IMR-90 (cell line): ENCODE measurements around the gene CIC. TPM values are rescaled to one million over a fixed set of nuclear protein-coding genes. Genes with fewer than 3 reads are reported as not detected.

Source experiments
- ATAC-seq: fragments of 200-7000 bp; cut with Tn5 transposase; 2 replicates; pipeline ENCODE4 v1.9.1; 2020; ENCODE audit warnings: low read depth, mild to moderate bottlenecking, moderate library complexity
- BruUV-seq: library from RNA; stranded (reverse); fragments of 400-500 nt; replicated peaks from 2 replicates; lab custom pipeline; 2021; lab: Mats Ljungman, UMichigan
- CTCF ChIA-PET: fragments of 300-600 bp; formaldehyde crosslinking; extraction: SDS; loops from one replicate; lab custom pipeline; 2021; ENCODE audit warnings: antibody characterized with exemption; lab: Yijun Ruan, JAX
- POLR2A ChIA-PET: fragments of 300-600 bp; sonication (Branson Sonifier 250); formaldehyde crosslinking; loops from one replicate; lab custom pipeline; 2022; ENCODE audit warnings: antibody characterized with exemption; ENCODE audit not compliant: unreplicated experiment; lab: Charles Lee
- DNase-seq: peaks from one replicate; pipeline ENCODE4 v3.0.0; 2013
- H2AFZ ChIP-seq: replicated peaks from 2 replicates; pipeline ENCODE3; 2013; ENCODE audit warnings: low read length, mild to moderate bottlenecking; ENCODE audit not compliant: poor library complexity
- H2AK5ac ChIP-seq: 2 replicates; pipeline ENCODE4 v1.6.1; 2013; ENCODE audit warnings: low read depth, low read length, inconsistent platforms
- H2AK9ac ChIP-seq: replicated peaks from 2 replicates; pipeline ENCODE3; 2013; ENCODE audit warnings: mild to moderate bottlenecking, low read depth, low read length, moderate library complexity; ENCODE audit not compliant: poor library complexity
- H2BK120ac ChIP-seq: 2 replicates; pipeline ENCODE4 v1.6.1; 2013; ENCODE audit warnings: low read depth, low read length, inconsistent platforms
- H2BK15ac ChIP-seq: 3 replicates; pipeline ENCODE4 v1.6.1; 2013; ENCODE audit warnings: low read depth, low read length, inconsistent platforms
- H2BK20ac ChIP-seq: 2 replicates; pipeline ENCODE4 v1.6.1; 2013; ENCODE audit warnings: low read depth, mild to moderate bottlenecking, inconsistent platforms, low read length, moderate library complexity
- H2BK5ac ChIP-seq: 2 replicates; pipeline ENCODE4 v1.6.1; 2013; ENCODE audit warnings: mild to moderate bottlenecking, low read depth, low read length, inconsistent platforms; ENCODE audit not compliant: poor library complexity, severe bottlenecking
- H3K14ac ChIP-seq: replicated peaks from 2 replicates; pipeline ENCODE4 v1.6.1; 2013; ENCODE audit warnings: low read depth, low read length, inconsistent platforms
- H3K18ac ChIP-seq: 2 replicates; pipeline ENCODE4 v1.6.1; 2013; ENCODE audit warnings: low read depth, low read length, control low read depth
- H3K23ac ChIP-seq: 2 replicates; pipeline ENCODE4 v1.6.1; 2013; ENCODE audit warnings: low read depth, low read length, inconsistent platforms
- H3K27ac ChIP-seq: 2 replicates; pipeline ENCODE4 v1.5.1; 2013; ENCODE audit warnings: mild to moderate bottlenecking, control low read depth, low read length; ENCODE audit not compliant: insufficient read depth
- H3K27me3 ChIP-seq: 2 replicates; pipeline ENCODE4 v1.6.1; 2013; ENCODE audit warnings: low read length; ENCODE audit not compliant: control insufficient read depth, insufficient read depth
- H3K36me3 ChIP-seq: 2 replicates; pipeline ENCODE4 v1.6.1; 2013; ENCODE audit warnings: low read length, mixed read lengths; ENCODE audit not compliant: control insufficient read depth, insufficient read depth
- H3K4ac ChIP-seq: 2 replicates; pipeline ENCODE4 v1.6.1; 2013; ENCODE audit warnings: low read depth, low read length, inconsistent platforms
- H3K4me1 ChIP-seq: 2 replicates; pipeline ENCODE4 v1.6.1; 2013; ENCODE audit warnings: low read length, mixed read lengths; ENCODE audit not compliant: control insufficient read depth, insufficient read depth
- H3K4me2 ChIP-seq: 2 replicates; pipeline ENCODE4 v1.6.1; 2013; ENCODE audit warnings: low read depth, mild to moderate bottlenecking, control low read depth, low read length, moderate library complexity
- H3K4me3 ChIP-seq: 2 replicates; pipeline ENCODE4 v1.5.1; 2013; ENCODE audit warnings: low read depth, mild to moderate bottlenecking, control low read depth, low read length, moderate library complexity; ENCODE audit not compliant: insufficient read depth
- H3K56ac ChIP-seq: 2 replicates; pipeline ENCODE4 v1.6.1; 2013; ENCODE audit warnings: low read length, inconsistent platforms; ENCODE audit not compliant: insufficient read depth; ENCODE audit errors: extremely low read depth
- H3K79me1 ChIP-seq, 2 experiments: 2 replicates each; pipeline ENCODE4 v1.6.1; 2013; ENCODE audit warnings: low read length in 2 of 2, inconsistent platforms in 1 of 2, low read depth in 1 of 2
- H3K9ac ChIP-seq: 2 replicates; pipeline ENCODE4 v1.6.1; 2013; ENCODE audit warnings: low read depth, low read length, control low read depth
- H3K9me1 ChIP-seq: 2 replicates; pipeline ENCODE4 v1.6.1; 2013; ENCODE audit warnings: low read length, inconsistent platforms; ENCODE audit not compliant: insufficient read depth
- H3K9me3 ChIP-seq: 2 replicates; pipeline ENCODE4 v1.6.1; 2013; ENCODE audit warnings: low read length; ENCODE audit not compliant: control insufficient read depth, insufficient read depth
- H4K20me1 ChIP-seq: 2 replicates; pipeline ENCODE4 v1.6.1; 2013; ENCODE audit warnings: low read length, inconsistent platforms; ENCODE audit not compliant: insufficient read depth
- H4K5ac ChIP-seq: 2 replicates; pipeline ENCODE4 v1.6.1; 2013; ENCODE audit warnings: mild to moderate bottlenecking, low read depth, low read length, control low read depth
- H4K8ac ChIP-seq, 2 experiments: 2 replicates each; pipeline ENCODE4 v1.6.1; 2013; ENCODE audit warnings: low read depth in 2 of 2, low read length in 2 of 2, control low read depth in 1 of 2, inconsistent platforms in 1 of 2
- H4K91ac ChIP-seq: 2 replicates; pipeline ENCODE4 v1.6.1; 2013; ENCODE audit warnings: low read depth, low read length, inconsistent platforms; ENCODE audit not compliant: insufficient read depth
- CHD1 ChIP-seq: IDR thresholded peaks from 2 replicates; pipeline ENCODE4 v1.6.1; 2012; ENCODE audit warnings: low read depth, low read length, improper control_type of control experiment
- WGBS, 2 experiments: methylation state at CpG; one replicate each; pipeline versions ENCODE4 v1.1.5 to v1.1.7; 2013; ENCODE audit warnings: missing lambda C conversion rate in 2 of 2; ENCODE audit not compliant: insufficient read length in 1 of 2; ENCODE audit errors: extremely low coverage in 2 of 2; 5-methylcytosine and 5-hydroxymethylcytosine counted together
- dilution Hi-C: fragments of 300-500 bp; cut with HindIII; formaldehyde crosslinking; loops from one replicate; pipeline ENCODE4 v1.14.3; 2018; ENCODE audit warnings: low sequenced_read_pairs; ENCODE audit not compliant: unreplicated experiment
- in situ Hi-C: fragments of 300-500 bp; cut with MboI; formaldehyde crosslinking; loops from 3 replicates; pipeline ENCODE4 v1.14.3; 2019; ENCODE audit warnings: low sequenced_read_pairs, inconsistent platforms, mixed read lengths
- intact Hi-C: fragments of 100-400 bp; cut with micrococcal nuclease; formaldehyde crosslinking; loops from 2 replicates; pipeline ENCODE4 v1.10.0; 2022
- polyA plus RNA-seq, 3 experiments: library from polyadenylated mRNA; depleted of rRNA; stranded (reverse); fragments of >200 nt; gene quantifications; 2 replicates each; pipeline ENCODE4 v1.2.3, GENCODE V29; 2012; ENCODE audit warnings: low replicate concordance in 1 of 3
- total RNA-seq: library from RNA; depleted of rRNA; stranded (reverse); fragments of >200 nt; gene quantifications from 2 replicates; pipeline ENCODE4 v1.2.3, GENCODE V29; 2012

CIC gene
- total and polyA plus RNA-seq, 2 of the 4 experiments (the other 2 are of a cell fraction), result 1.8 to 23.2 TPM

DNA sequence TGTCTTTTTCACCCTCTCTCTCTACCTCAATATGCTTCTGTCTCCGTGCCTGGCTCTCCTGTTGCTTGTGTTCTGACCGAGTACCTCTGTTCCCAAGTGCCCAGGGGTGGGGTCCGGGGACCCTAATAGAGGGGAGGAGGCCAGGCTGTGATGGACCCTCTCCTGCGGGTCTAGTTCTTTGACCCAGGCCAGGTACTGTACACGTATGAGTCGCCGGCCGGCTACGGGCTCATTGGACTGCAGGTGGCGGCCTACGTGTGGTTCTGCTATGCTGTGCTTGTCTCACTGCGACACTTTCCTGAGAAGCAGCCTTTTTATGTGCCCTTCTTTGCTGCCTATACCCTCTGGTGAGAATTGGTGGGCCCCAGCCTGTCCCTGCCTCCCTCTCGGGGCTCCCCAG lies 48.5 kb downstream of the CIC start:
- H3K14ac ChIP-seq, result no peak overlapping the region
- H3K4ac ChIP-seq, result no peak overlapping the region
- H2AK9ac ChIP-seq, result no peak overlapping the region
- H2BK120ac ChIP-seq, result no peak overlapping the region
- in situ Hi-C loops, result no loop called here
- BruUV-seq, result no TSS peak
- H4K20me1 ChIP-seq, result no peaks in the 10 kb centered on the region; the same call in 1 of the 2 replicates
- WGBS, 2 experiments, result 87% methylated on average over 6 of the region's 13 CpGs; no CpG with 5 or more reads in 1 of the 2 experiments
- H3K23ac ChIP-seq, result no peak overlapping the region
- H2BK15ac ChIP-seq, result no peak overlapping the region
- no peaks in the 10 kb centered on the region for H3K9me3 ChIP-seq
- H2BK5ac ChIP-seq, result no peak overlapping the region
- H3K18ac ChIP-seq, result no peak overlapping the region
- H2AFZ ChIP-seq, result no peak overlapping the region
- TF ChIP-seq CHD1, result no peak
- no peak overlapping the region for H2AK5ac ChIP-seq
- no peak overlapping the region for H3K9ac ChIP-seq
- POLR2A ChIA-PET, result no interaction called here
- intact Hi-C loops, result no loop called here
- DNase-seq (no peak), ATAC-seq (no peak)
- H3K4me1 ChIP-seq, result peaks cover 3% of the 10 kb centered on the region
- CTCF ChIA-PET, result no interaction called here
- no peak overlapping the region for H3K27ac ChIP-seq
- no peak overlapping the region for H2BK20ac ChIP-seq
- dilution Hi-C loops, result no loop called here
- H3K9me1 ChIP-seq, result peaks cover 10% of the 10 kb centered on the region; the same call in 1 of the 2 replicates
- no peaks in the 10 kb centered on the region for H3K36me3 ChIP-seq
- no peaks in the 10 kb centered on the region for H3K79me1 ChIP-seq
- no peak overlapping the region for H3K56ac ChIP-seq
- no peak overlapping the region for H4K5ac ChIP-seq
- no peak overlapping the region for H3K4me3 ChIP-seq
- no peak overlapping the region for H4K8ac ChIP-seq
- H4K91ac ChIP-seq, result no peak overlapping the region
- no peak overlapping the region for H3K4me2 ChIP-seq
- H3K27me3 ChIP-seq, result peaks cover 26% of the 10 kb centered on the region
